ENCODE data around the gene JDP2.

GRCh38 chr14:75521415-75522199 lies 93.8 kb downstream of the JDP2 start:
- TF ChIP-seq CTCF (IDR thresholded peaks at IDR 0.05) = no peak
- no peak for TF ChIP-seq POLR2A (IDR thresholded peaks at IDR 0.05)
